ENCODE measurements around the gene KLF16.
A peak's percentile ranks its signal among the peaks of the same experiment; 100 is the strongest.

The KLF16 gene

DNA sequence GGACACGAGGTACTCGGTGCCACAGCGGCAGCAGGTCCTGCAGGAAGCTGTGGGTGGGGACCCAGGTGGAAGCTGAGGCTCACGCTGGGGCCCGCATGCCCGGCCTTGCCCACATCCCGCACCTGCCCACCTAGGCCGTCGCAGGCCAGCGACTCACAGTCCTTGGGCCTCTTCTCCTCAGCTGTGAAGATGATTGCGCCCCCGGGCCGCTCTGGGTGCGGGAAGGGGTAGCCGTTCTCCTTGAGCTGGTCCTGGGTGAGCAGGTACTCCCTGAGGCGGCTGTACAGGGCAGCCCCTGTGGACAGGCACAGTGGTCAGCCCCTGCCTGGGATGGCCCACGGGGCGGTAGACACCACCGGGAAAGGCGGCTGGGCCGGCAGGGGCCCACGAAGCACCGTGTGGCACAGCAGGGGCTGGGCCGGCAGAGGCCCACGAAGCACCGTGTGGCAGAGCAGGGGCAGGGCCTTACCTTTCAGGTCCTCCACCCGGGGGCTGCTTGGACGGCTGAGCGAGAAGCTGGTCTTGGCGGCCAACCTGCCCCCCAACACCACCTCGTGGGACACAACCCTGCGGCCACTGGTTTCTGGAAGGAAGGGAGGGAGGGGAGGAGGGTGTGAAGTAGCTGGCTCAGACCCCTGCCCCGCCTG is 44.7 kb downstream of the KLF16 start:
- no peak for DNase-seq

DNA sequence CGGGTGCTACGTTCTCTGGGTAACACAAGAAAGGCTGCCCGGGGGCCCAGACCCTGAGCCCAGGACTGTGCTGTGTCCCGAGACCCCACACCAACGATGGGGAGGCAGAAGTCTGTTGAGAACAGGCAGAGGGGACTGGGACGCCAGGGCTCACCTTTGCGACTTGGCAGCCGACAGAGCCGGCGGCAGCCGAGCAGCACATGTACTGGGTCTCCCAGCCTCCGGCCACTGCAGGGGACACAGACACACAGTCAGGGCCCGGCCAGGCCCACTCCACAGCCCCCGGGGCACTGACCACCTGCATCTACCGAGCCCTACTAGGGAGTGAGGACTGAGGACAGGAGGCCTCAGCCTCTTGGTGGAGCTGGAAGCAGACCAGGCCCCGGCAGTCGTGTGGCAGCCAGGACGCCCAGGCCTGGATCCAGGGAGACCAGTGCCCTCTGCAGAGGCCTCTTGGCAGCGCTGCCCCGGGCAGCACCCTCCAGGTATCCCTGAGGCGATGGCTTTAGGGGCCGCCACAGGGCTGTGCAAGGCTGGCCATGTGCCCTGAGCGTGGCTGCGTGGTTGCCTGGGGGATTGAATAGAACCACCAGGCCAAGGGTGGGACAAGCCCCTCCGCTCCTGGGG is 45.7 kb downstream of the KLF16 start:
- no peak for DNase-seq

DNA sequence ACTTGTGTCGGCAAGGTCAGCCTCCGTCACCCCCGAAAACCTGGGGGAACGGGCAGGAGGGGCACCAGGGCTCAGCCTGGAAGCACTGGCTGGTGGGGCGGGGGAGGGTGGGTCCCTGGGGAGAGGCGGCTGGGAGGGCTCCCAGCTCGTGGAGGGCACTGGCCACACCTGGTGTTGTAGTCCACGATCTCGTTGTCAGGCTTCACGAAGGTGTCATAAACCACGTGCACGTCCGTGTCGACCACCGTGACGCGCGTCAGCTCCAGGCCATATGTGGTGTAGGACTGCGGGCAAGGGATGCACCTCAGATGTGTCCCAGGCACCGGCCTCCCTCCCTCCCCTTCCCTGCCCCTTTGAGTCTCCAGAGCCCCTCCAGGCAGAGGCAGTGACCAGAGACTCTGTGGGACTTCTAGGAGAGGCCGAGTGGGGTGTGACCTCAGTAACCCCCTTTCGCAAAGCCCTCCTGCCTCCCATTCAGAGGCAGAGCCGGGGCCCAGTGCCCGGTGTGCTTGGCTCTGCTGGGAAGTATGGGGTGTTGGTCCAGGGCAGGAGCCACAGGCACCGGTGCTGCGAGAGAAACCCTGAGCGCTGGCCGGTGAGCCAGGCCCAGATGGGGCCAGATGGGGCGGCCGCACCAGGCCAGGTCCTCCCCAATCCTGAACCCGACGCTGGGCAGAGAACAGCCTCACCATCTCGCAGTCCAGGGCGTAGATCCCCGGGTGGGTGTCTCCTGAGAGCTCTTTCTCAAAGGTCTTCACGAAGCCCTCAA is 46.7 kb downstream of the KLF16 start:
- DNase-seq: no peak

DNA sequence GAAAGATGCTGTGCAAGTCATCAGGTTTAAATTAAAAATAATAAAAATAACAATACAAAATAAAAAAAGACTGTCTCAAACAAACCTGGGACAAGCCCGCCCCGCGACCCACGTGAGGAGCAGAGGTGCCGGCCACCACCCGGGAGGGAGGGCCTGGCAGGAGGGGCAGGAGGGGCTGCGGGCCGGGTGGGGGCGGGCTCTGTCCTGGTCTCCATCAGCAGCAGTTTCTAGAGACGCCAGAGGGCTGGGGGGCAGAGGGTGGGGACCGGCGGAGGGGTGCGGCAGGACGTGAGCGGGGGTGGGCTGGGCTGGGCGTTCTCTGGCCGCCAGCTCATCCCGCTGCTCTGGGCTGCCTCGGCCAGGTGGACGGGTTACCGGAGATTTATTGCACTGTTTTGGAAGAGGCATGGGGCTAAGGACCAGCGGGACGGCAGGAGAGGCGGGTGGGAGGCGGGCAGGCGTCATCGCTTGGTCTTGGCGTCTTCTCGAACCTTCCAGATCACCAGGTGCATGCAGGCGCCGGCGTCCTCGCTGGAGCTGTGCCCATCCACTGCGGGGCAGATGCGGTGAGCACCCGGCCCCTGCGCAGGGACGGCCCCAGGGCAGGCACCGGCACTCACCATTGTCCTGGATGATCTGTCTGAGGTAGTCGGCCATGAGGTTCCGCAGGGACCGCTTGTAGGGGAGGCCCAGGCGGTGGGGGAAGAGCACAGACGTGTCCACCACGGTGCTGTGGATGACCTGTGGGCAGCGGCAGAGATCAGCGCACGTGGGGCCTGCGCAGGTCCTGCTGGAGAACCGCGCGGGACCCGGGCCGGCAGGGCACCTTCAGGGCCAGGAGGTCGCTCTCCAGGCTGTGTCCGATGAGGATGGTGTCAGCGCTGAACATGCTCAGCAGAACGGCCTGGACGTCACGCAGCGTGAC is 47.5 kb downstream of the KLF16 start:
- no peak for DNase-seq

DNA sequence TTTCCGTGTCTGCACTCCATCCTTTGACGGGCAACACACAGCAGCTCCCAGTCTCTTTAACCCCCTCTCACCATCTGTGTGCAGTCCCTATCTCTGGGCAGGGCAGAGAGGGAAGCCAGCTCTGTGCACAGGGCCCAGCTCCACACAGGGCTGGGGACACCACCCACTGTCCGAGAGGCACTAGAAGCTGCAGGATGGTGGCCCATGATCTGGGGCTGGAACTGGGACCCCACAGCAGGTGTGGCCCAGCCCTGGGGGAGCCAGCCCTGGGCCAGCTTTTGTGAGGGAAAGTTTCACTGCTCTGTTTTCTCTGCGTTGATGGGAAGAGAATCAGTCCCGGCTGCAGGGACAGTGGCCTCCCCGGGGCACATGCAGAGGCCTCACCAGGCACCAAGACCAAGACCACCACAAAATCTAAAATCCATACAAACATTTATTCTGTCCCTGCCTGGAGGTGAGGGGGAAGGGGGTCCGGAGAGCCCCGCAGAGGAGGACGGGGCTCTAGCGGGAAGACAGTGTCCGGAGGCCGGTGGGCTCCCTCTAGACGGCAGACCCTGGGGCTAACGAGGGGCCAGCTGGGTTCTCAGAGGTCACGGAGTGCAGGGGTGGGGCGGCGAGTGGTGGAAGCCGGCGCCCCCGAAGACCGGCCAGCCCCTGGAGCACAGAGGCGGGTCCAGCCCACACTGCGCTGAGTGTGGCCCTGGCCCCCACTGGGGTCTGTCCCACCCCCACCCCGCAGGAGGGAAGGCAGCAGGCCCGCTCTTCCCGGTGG is 48.4 kb downstream of the KLF16 start:
- DNase-seq: no peak

DNA sequence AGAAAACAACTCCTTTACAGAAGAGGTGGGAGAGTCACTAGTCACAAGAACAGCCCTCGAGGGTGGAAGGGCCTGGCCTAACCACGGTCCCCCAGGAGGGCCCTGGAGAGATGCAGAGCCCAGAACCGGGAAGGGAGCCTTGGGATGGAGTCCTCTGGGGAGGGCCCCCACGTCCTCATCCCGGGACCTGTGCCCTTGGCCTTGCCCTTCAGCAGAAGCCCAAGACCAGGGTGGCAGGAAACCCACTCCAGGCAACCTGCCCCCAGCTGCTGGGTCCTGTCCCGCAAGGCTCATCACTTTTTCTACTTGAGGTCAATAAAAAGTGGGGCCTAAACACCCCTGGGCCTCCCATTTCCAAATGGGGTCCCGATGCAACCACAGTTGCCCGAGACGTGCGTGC is 49.0 kb downstream of the KLF16 start:
- DNase-seq: no peak

DNA sequence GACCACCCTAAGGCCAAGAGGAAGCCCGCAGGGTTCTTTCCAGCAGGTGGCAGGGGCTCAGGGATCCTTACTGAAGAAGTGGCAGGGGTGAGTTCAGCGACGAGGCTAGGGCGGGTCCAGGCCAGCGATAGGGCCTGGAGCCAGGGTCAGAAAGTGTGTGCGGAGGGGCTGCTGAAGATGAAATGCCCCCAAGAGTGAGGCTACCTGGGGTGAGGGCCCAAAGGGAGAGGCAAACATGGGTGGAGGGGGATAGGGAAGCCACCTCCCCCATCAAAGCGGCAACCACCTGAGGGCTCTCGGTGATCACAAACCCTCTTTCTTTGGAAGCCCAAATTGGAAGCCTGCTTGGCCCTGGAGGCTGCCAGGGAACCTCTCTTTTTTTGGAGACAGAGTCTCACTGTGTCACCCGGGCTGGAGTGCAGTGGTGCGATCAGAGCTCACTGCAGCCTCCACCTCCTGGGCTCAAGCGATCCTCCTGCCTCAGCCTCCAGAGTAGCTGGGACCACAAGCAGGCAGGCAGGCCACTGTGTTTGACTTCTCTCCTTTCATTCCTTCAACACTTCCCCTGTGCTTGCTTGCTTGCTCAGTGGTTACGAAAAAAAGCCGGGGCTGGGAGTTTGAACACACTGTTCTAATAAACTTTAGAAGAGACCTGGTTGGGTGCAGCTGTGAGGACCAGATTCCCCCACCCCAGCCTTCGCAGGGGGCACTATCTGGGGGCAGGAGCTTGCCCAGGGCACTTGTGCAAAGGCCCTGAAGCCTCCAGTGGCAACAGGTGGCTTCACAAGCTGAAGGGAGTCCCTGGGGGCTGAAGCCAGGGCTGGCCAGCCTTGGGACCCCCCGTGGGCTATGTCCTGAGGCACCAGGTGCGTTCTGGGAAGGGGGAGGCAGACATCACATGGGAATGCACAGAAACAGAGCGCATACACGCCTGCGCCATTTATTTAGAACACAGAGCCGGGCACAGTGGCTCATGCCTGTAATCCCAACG is 49.9 kb downstream of the KLF16 start:
- DNase-seq: no peak

DNA sequence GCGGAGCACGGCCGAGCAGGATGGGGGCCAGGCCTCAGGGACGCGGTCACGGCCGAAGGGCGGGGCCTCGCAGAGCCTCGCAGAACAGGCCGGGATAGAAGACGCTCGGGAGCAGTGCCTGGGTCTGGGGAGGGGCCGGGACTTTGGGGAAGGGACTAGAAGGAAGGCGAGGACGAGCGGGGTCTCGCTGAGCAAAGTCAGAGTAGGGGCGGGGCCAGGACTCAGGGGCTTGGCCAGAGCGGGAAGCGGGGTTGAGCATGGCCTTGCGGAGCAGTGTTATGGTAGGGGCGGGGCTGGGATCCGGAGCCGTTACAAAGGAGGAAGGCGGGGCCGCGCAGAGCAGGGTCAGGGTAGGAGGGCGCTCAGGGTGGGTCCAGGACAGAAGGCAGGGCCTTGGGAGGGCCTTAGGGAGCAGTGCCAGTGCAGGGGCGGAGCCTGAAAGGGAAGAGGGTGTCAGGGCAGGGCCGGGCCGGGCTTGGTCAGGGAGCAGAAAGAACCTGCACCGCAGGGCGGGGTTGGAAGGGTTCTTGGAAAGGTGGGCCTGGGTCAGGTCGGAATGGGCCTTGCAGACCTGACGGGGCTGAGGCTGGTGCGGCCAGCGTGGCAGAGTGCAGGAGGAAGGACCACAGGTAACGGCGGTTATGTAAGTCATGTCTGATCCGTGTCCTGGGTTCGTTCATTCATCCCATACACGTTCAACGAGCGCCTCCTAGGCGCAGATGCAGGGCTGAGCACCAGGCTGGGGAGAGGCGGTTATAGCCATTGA is 50.8 kb downstream of the KLF16 start:
- peak; percentile 93 for DNase-seq

DNA sequence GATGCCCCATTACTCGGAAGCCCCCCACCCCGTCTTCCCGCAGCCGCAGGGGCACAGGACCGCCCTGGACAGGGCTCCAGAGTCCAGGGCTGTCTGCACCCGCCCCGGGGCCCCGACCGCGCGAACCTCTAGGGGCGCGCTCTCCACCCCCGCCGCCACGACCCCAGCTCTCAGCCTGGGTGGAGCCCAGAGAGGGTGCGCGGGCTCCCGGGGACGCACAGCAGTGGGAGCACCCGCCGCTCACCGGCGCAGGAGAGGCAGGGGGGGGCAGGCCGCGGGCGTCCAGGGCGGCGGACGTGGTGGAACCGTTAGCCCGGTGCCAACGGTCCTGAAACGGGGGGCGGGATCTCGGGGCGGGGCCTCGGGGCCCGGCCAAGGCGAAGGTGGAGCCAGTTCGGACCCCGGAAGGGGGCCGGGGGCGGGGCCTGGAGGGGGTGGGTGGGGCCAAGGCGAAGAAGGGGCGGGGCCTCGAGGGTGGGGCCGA is 51.4 kb downstream of the KLF16 start, which contains the start of gene ATP8B3:
TSS of gene ATP8B3 (minus strand) at position 335 of the 484 bp plus-strand sequence. CDS start 540 bp downstream, outside the sequence.
- DNase-seq: no peak

DNA sequence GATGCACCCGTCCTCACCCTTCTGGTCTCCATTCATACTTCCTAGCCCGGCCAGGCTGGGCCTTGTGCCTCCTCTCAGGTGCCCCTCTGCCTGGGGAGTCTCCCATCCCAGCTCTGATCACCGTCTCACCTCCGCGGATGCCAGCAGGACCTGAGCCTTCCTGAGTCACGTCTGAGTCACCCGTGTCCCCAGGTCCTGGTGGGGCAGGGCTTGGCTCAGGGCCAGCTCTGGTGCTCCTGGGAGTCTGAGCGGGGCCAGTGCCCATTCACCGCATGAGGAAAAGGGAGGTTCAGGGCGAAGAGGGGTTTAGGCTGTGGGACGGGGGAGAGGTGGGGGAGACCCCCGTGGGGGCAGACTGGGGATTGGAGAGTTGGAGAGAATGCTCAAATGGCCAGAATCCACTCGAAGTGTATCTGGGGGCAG is 51.9 kb downstream of the KLF16 start:
- peak; percentile 86 for DNase-seq

DNA sequence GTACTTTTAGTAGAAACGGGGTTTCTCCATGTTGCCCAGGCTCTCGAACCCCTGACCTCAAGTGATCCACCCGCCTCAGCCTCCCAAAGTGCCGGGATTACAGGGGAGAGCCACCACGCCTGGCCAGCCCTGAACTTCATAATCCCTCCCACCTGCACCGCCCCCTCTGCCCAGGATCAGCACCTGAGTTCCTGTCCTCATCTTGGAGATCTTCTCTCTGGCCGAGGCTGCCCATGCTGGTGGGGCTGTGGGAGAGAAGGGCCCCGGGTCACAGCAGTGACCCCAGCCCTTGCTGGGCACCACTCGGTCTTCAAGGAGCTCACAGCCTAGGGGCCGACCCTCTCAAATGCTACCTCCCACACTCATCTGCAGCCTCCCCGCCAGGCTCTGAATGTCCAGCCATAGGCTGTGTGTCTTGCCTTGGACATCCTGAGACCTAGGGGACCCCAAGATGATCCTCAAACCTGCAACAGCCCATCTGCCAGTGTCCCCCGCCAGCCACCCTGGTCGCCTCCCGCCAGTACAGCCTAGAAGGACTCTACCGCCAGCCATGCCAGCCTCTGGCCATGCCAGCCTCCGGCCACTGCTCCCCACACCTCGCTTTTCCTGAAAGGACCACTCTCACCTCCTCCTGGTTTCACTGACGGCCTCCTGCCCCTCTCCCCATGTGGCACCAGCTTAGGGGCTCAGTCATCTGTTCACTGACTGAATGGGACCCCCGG is 52.8 kb downstream of the KLF16 start:
- no peak for DNase-seq

DNA sequence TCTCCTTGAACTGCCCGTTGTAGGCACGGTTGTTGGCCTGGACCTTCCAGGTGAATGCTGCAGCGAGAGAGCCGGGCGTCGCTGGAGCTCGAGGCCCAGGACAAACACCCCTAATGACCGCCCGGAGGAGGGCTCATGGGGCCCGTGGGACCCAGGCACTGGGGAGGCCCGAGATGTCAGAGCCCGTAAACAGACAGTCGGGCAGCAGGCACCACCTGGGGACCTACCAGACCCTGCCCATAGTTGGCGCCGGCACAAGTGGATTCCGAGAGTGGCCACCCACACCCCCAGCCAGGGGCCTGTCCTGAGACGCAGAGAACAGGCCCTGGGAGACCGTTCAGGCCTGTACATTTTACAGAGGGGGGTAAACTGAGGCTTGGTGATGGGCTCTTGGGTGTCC is 53.7 kb downstream of the KLF16 start:
- DNase-seq: no peak

DNA sequence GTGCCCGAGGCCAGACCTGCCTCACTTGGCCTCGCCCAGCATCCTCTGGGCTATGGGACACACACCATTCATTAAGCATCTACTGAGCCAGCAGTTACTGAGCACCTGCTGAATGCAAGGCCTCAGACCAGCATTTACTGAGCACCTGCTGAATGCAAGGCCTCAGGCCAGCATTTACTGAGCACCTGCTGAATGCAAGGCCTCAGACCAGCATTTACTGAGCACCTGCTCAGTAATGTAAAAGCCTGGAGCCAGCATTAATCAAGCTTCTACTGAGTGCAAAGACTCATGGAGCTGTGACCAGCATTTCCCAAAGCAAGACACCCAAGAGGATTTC is 55.0 kb downstream of the KLF16 start:
- no peak for DNase-seq

DNA sequence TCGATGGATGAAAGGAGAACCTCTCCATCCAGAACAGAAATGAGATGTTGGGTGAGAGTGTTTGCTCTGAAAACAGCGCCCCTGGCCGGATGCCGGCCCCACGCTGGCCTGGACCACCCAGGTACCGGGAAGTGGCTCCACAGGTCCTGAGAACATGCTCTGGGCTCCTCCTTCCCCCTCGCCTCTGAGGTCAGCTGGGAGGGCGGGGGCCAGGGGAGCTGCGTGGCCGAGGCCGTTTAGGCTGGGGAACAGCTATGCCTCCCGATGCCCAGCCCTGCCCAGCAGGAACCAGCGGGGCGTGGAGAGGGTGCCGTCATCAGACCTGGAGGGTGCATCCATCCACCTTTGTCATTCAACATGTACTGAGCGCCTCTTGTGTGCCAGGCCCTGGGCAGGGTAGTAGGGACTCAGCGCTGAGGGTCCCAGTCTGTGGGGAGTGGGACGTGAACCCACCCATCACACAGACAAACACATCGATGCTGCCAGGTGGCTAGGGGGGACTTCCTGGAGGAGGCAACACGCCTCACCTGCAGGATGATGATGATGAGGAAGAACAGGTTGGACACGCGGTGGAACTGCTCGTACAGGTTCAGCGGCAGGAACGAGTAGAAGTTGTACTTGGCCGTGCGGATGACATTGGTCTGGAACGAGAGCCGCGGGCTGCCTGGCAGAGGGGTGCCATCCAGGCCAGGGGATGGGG is 55.5 kb downstream of the KLF16 start:
- DNase-seq: peak; percentile 61

DNA sequence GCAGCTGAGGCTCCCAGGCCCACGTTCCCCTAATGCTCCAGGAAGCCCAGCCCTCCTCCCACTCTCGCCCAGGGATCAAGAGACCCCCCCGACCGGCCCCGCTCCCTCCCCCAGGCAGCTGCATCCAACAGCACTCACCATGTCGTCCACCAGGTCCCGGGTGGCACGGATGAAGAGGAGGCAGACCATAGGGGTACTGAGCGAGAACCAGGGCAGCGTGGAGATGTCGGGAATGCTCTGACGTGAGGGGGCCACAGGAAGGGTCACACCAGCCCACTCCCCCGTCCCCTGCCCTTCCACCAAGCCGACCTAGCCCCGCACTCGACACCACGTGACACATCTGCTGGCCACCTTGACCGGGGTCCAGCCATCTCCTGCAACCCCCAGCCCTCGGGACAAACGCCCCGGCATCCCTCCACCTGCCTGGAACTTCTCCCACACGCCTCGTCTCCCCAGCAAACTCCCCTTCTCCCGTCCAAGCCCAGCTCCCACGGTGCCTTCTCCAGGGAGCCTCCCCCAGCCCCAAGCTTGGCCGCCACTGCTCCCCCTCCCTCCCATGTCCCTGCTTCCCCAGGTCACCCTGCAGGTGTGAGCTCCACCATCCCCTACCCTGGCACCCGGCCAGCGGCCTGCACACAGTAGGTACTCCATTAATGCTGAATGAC is 56.2 kb downstream of the KLF16 start:
- DNase-seq: no peak

DNA sequence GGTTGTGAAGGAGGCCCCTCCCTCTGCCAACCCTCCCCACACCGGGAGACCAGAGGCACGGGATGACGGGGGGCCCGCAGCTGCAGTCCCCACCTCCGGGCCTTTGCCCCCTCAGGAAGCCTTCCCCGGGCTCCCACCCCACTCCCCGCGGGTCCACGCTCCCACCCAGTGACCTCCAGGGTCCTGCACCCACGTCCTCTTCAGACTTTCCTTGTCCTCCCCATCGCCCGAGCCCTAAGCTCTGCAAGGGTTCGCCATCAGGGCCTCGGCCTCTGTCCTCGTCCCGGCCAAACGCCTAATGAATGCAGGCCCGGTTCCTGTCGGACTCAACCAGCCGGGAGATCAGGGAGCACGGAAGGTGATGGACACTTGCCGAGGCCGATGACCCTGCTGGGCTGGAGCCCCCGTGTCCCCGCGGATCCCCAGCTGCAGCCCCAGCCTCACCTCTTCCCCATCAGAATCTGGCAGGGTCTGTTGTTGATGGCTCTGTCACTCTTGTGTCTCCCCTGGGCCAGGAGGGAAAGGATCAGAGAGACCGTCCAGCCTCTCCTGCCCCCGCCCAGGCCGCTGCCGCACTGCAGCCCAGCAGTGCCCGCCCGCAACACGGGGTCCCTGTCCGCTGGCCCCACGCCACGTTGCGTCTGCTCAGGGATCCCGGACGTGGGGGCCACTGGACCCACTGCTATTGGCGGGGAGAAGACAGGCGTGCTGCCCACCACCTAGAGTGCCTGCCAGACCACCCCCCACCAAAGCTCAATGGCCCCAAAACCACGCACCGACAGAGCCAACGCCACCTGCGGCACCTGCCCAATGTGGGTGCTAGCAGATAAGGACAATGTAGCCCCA is 57.0 kb downstream of the KLF16 start:
- DNase-seq: no peak

Measured in activated effector memory CD4-positive, alpha-beta T cell treated with anti-CD3 and anti-CD28 coated beads, Interleukin-2, amount 50 U/mL, for 16 hours (primary cell).